ENCODE measurements around the gene MINAR1.

MINAR1 gene

DNA sequence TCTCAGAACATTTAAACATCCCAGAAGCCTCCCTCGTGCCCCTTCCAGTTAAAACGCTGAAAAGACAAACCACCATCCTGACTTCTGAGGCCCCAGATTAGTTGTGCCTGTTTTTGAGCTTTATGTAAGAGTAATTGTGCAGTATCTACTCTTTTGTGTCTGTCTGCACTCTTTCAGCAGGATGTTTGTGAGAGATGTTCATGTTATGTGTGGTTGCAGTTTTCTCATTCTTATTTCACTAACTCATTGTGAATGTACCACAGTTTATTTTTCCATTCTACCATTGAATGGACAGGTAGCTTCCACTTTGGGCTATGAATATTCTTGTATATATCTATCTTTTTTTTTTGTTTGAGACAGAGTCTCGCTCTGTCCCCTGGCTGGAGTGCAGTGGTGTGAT lies 40.3 kb downstream of the MINAR1 start:
- no peaks in the 10 kb centered on the region for H4K20me1 ChIP-seq
- H3K4me1 ChIP-seq = no peaks in the 10 kb centered on the region
- no peak overlapping the region for H3K4me2 ChIP-seq
- no peak overlapping the region for H3K9ac ChIP-seq
- H3K4me3 ChIP-seq = no peak overlapping the region
- peaks cover 0 to 3% (median 0%) of the 10 kb centered on the region in 11 experiments; a peak in 2 of 22 replicates for H3K36me3 ChIP-seq
- H3K9me3 ChIP-seq (replicated peaks in 1 of 11) = no peaks in the 10 kb centered on the region
- TF ChIP-seq Cebpa-rat (IDR thresholded peaks at IDR 0.05) = no peak
- no peak overlapping the region for H3K27ac ChIP-seq
- no peaks in the 10 kb centered on the region for H3K27me3 ChIP-seq

DNA sequence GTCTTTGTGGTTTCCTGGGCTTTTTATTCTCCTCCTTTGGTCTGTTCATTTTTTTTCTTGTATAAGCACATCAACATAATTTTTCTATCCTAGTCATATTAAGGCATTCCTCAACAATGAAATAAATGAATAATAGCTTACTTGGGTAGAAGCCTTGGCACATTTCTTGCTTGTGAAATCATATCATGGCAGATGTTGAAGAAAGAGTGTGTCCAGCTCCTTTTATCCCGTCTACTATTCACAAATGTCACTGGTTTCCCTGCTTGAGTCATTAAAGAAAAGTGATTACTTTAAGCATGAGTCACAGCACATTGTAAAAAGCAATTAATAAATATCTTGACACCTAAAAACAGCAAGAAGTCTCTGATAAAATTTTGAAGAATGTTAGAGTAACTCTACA lies 42.1 kb downstream of the MINAR1 start:
- H3K27me3 ChIP-seq = no peaks in the 10 kb centered on the region

DNA sequence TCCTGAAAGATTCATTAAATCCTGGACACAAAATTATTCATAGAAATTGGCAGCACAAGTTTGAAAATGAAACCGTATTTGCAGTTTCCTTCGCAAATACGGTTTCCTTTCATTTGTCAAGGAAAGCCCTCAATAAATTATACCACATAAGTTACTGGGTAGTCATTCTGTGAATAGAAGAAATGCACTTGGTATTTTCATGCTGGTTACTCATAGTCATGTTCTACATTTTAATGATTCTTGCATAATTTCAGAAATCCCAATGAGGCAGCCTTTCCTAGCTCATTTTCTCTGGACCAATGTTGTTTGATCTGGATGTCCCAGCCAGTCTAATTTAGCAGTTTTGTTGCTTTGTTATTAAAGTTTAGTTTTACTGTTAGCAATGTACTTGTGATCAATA lies 43.2 kb downstream of the MINAR1 start:
- TF ChIP-seq Cebpa-rat (IDR thresholded peaks at IDR 0.05) = no peak
- H4K20me1 ChIP-seq = no peaks in the 10 kb centered on the region
- no peak overlapping the region for H3K27ac ChIP-seq
- H3K4me2 ChIP-seq = no peak overlapping the region
- H3K9me3 ChIP-seq (replicated peaks in 1 of 11) = no peaks in the 10 kb centered on the region
- H3K27me3 ChIP-seq = no peaks in the 10 kb centered on the region
- H3K4me1 ChIP-seq = no peaks in the 10 kb centered on the region
- H3K4me3 ChIP-seq = no peak overlapping the region
- H3K36me3 ChIP-seq = no peaks in the 10 kb centered on the region
- H3K9ac ChIP-seq = no peak overlapping the region

More for the DNA sequence above, 42.1 kb downstream of the MINAR1 start:
- Histone ChIP-seq H3K4me3 (no peak overlapping the region), H3K9ac (no peak overlapping the region), H3K4me2 (no peak overlapping the region), H3K4me1 (no peaks in the 10 kb centered on the region), H3K36me3 (no peaks in the 10 kb centered on the region), H3K9me3 (replicated peaks in 1 of 11) (no peaks in the 10 kb centered on the region), H4K20me1 (no peaks in the 10 kb centered on the region), H3K27ac (no peak overlapping the region)
- no peak for TF ChIP-seq Cebpa-rat (IDR thresholded peaks at IDR 0.05)

DNA sequence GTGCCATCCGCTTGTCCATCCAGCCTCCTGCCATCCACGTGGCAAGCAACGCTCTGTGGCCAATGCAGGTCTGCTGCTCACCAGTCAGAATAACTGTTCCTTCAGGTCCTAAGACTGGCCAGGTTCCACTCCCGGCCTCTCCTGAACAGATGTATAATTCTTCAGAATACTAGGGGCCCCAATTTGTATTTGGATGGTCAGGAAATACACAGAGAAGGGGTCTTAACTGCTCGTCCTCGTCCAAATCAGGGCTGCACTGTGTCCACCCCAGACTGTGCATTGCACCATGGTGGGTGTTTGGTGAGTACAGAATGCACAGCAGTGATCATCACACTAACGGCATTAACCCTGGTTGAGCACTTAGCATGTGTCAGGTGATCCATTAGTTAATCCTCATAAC lies 46.0 kb downstream of the MINAR1 start:
- Histone ChIP-seq H4K20me1 (no peaks in the 10 kb centered on the region), H3K27ac (no peak overlapping the region), H3K4me3 (no peak overlapping the region), H3K9ac (no peak overlapping the region), H3K36me3 (no peaks in the 10 kb centered on the region), H3K27me3 (no peaks in the 10 kb centered on the region), H3K4me1 (no peaks in the 10 kb centered on the region), H3K4me2 (no peak overlapping the region), H3K9me3 (replicated peaks in 1 of 11) (no peaks in the 10 kb centered on the region)
- no peak for TF ChIP-seq Cebpa-rat (IDR thresholded peaks at IDR 0.05)

DNA sequence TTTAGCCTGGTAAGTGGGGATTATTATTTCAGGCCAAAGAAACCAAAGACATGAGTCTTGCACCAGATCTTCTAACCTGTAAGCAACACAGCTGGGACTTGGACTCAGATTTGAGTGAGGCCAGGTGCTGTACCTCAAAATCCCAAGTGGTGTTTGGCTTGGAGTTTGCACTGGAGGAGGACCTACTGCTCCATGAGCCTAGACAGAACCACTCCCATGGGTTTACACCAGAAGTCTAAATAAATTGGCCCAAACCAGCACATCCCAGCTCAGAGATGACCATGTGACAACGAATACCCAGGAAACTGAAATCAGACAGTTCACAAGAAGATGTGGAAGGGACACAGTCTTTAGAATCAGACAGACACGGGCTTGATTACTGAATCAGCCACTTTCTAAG lies 47.5 kb downstream of the MINAR1 start:
- H3K27me3 ChIP-seq = no peaks in the 10 kb centered on the region
- no peak overlapping the region for H3K27ac ChIP-seq
- no peak overlapping the region for H3K4me3 ChIP-seq
- H4K20me1 ChIP-seq = no peaks in the 10 kb centered on the region
- H3K9me3 ChIP-seq (replicated peaks in 1 of 11) = no peaks in the 10 kb centered on the region
- no peaks in the 10 kb centered on the region for H3K4me1 ChIP-seq
- no peak for TF ChIP-seq Cebpa-rat (IDR thresholded peaks at IDR 0.05)
- H3K36me3 ChIP-seq = no peaks in the 10 kb centered on the region
- no peak overlapping the region for H3K4me2 ChIP-seq
- no peak overlapping the region for H3K9ac ChIP-seq

DNA sequence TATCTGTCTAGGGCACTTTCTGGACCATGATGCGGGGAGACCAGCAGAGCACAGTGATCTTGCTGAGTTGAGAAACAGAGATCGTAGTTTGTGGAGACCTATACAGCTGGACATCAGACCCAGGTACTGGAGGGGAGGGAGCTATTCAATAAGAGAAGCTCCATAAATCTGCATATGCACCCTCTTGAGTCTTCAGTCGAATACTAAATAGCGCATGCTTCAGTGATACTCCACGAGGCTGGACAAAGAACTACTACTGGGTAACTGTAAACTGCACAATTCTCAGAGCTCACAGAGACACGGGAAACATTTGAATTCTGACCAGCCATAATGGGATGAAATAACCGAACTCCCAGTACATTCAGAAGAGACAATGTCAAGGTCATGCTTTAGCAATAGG lies 49.7 kb downstream of the MINAR1 start:
- Histone ChIP-seq H3K4me2 (no peak overlapping the region), H4K20me1 (no peaks in the 10 kb centered on the region)

More for the DNA sequence above, 49.7 kb downstream of the MINAR1 start:
- H3K36me3 ChIP-seq = no peaks in the 10 kb centered on the region
- no peak overlapping the region for H3K4me3 ChIP-seq
- TF ChIP-seq Cebpa-rat (IDR thresholded peaks at IDR 0.05) = no peak
- no peak overlapping the region for H3K9ac ChIP-seq
- H3K4me1 ChIP-seq = no peaks in the 10 kb centered on the region
- H3K9me3 ChIP-seq (replicated peaks in 1 of 11) = no peaks in the 10 kb centered on the region
- H3K27me3 ChIP-seq = no peaks in the 10 kb centered on the region
- H3K27ac ChIP-seq = no peak overlapping the region
